CD14-positive monocyte (primary cell): ENCODE results near the gene ACP7. TPM values are rescaled to one million over a fixed set of nuclear protein-coding genes. Genes with fewer than 3 reads are reported as not detected.
A peak's percentile ranks its signal among the peaks of the same experiment; 100 is the strongest.

Source experiments
- DNase-seq, 3 donors: peaks; one replicate each; pipeline ENCODE4 v3.0.0-alpha.2; 2011 to 2022
- H2AFZ ChIP-seq: 2 replicates; pipeline ENCODE4 v1.6.0; 2012; ENCODE audit warnings: mild to moderate bottlenecking, low read depth, low read length, inconsistent platforms; ENCODE audit not compliant: insufficient read depth, poor library complexity, severe bottlenecking
- H3K27ac ChIP-seq, 2 donors: 1 replicate in 1 of 2; 2 replicates in 1 of 2; pipeline ENCODE4 v1.5.1; 2012 to 2013; ENCODE audit warnings: low read length in 2 of 2, control low read depth in 1 of 2, inconsistent platforms in 1 of 2, low read depth in 1 of 2, mild to moderate bottlenecking in 1 of 2
- H3K27me3 ChIP-seq, 2 donors: one replicate each; pipeline versions ENCODE4 v1.6.0 to v1.6.1; 2011 to 2013; ENCODE audit warnings: low read length in 2 of 2; ENCODE audit not compliant: control insufficient read depth in 2 of 2, insufficient read depth in 2 of 2
- H3K36me3 ChIP-seq, 2 donors: replicated peaks in 1 of 2; 1 replicate in 1 of 2; 2 replicates in 1 of 2; pipeline versions ENCODE4 v1.5.1 to v1.6.1; 2012 to 2013; ENCODE audit warnings: low read length in 2 of 2, control low read depth in 1 of 2, inconsistent platforms in 1 of 2, mild to moderate bottlenecking in 1 of 2; ENCODE audit not compliant: insufficient read depth in 2 of 2, control insufficient read depth in 1 of 2
- H3K4me1 ChIP-seq, 2 donors: 1 replicate in 1 of 2; 2 replicates in 1 of 2; pipeline versions ENCODE4 v1.5.1 to v1.6.1; 2012 to 2013; ENCODE audit warnings: low read length in 2 of 2, control low read depth in 1 of 2, inconsistent platforms in 1 of 2, mild to moderate bottlenecking in 1 of 2, moderate library complexity in 1 of 2; ENCODE audit not compliant: insufficient read depth in 2 of 2, control insufficient read depth in 1 of 2
- H3K4me2 ChIP-seq: replicated peaks from 2 replicates; pipeline ENCODE3; 2012; ENCODE audit warnings: low read length, moderate library complexity, mild to moderate bottlenecking; ENCODE audit not compliant: poor library complexity, severe bottlenecking; ENCODE audit errors: extremely low read depth
- H3K4me3 ChIP-seq, 3 experiments: fragments of 200-600 bp in 1 of 3; sonication (generic) in 1 of 3; replicated peaks in 1 of 3; 1 replicate in 2 of 3; 2 replicates in 1 of 3; pipeline ENCODE4 v1.5.1; 2011 to 2013; ENCODE audit warnings: low read length in 3 of 3, mild to moderate bottlenecking in 3 of 3, control low read depth in 2 of 3, low read depth in 2 of 3, inconsistent platforms in 1 of 3, moderate library complexity in 1 of 3
- H3K79me2 ChIP-seq: 2 replicates; pipeline ENCODE4 v1.6.0; 2012; ENCODE audit warnings: mild to moderate bottlenecking, control low read depth, inconsistent platforms, low read length, moderate library complexity; ENCODE audit not compliant: insufficient read depth
- H3K9ac ChIP-seq: 2 replicates; pipeline ENCODE4 v1.6.0; 2017; ENCODE audit warnings: low read length, mild to moderate bottlenecking; ENCODE audit not compliant: insufficient read depth, poor library complexity, severe bottlenecking
- H3K9me3 ChIP-seq, 2 donors: replicated peaks in 1 of 2; 1 replicate in 1 of 2; 2 replicates in 1 of 2; pipeline versions ENCODE4 v1.5.1 to v1.6.1; 2012 to 2013; ENCODE audit warnings: low read length in 2 of 2, control low read depth in 1 of 2; ENCODE audit not compliant: control insufficient read depth in 1 of 2, insufficient read depth in 1 of 2
- H4K20me1 ChIP-seq: 2 replicates; pipeline ENCODE4 v1.6.0; 2012; ENCODE audit warnings: mild to moderate bottlenecking, low read length, control low read depth, moderate library complexity; ENCODE audit not compliant: insufficient read depth
- H3K27ac Mint-ChIP-seq, 7 donors: one replicate each; pipeline ENCODE4 v1.8.0; 2020; ENCODE audit warnings: mild to moderate bottlenecking in 7 of 7, mixed read lengths in 7 of 7, moderate library complexity in 6 of 7, inconsistent platforms in 2 of 7
- H3K27me3 Mint-ChIP-seq, 3 donors: one replicate each; pipeline ENCODE4 v1.8.0; 2021 to 2022; ENCODE audit warnings: low read depth in 3 of 3, mild to moderate bottlenecking in 3 of 3, mixed read lengths in 3 of 3, moderate library complexity in 3 of 3, inconsistent platforms in 1 of 3
- H3K36me3 Mint-ChIP-seq, 2 donors: one replicate each; pipeline ENCODE4 v1.8.0; 2020; ENCODE audit warnings: mixed read lengths in 2 of 2, inconsistent platforms in 1 of 2, mild to moderate bottlenecking in 1 of 2
- H3K4me1 Mint-ChIP-seq: one replicate; pipeline ENCODE4 v1.8.0; 2020; ENCODE audit warnings: mild to moderate bottlenecking, mixed read lengths
- H3K4me3 Mint-ChIP-seq, 2 donors: one replicate each; pipeline ENCODE4 v1.8.0; 2020; ENCODE audit warnings: mild to moderate bottlenecking in 2 of 2, mixed read lengths in 2 of 2, moderate library complexity in 1 of 2
- H3K9me3 Mint-ChIP-seq, 7 donors: one replicate each; pipeline ENCODE4 v1.8.0; 2020 to 2022; ENCODE audit warnings: mixed read lengths in 7 of 7, mild to moderate bottlenecking in 6 of 7, moderate library complexity in 6 of 7, inconsistent platforms in 2 of 7
- CTCF ChIP-seq: fragments of 200-600 bp; IDR thresholded peaks from one replicate; pipeline ENCODE4 v1.8.0; 2022; ENCODE audit warnings: antibody characterized with exemption, mild to moderate bottlenecking
- WGBS: methylation state at CpG from one replicate; pipeline ENCODE4 v1.1.5; 2013; ENCODE audit warnings: missing lambda C conversion rate; ENCODE audit not compliant: insufficient coverage; 5-methylcytosine and 5-hydroxymethylcytosine counted together
- intact Hi-C, 2 donors: fragments of 100-400 bp; cut with micrococcal nuclease; formaldehyde crosslinking; loops; one replicate each; pipeline versions ENCODE4 v1.15.0 to v1.15.1; 2023
- polyA plus RNA-seq, 3 donors: library from polyadenylated mRNA; depleted of rRNA in 1 of 3; unstranded in 2 of 3; stranded (reverse) in 1 of 3; fragments of 300-500 nt in 2 of 3; fragments of >200 nt in 1 of 3; fragmentation: Illumina TruSeq in 2 of 3; gene quantifications; 1 replicate in 2 of 3; 2 replicates in 1 of 3; pipeline ENCODE4 v1.2.3, GENCODE V29; 2012 to 2021

The ACP7 gene
- polyA plus RNA-seq, 3 donors: not detected

- Mint-ChIP-seq H3K4me1 (peaks cover 14% of the 10 kb centered on the region), H3K27me3 (no peaks in the 10 kb centered on the region), H3K4me3 (no peak overlapping the region), H3K36me3 (peaks cover 0 to 3% of the 10 kb centered on the region in 2 donors), H3K27ac (peak overlapping the region in 1 of 7 donors; percentile 23), H3K9me3 (no peaks in the 10 kb centered on the region)
- Histone ChIP-seq H3K4me2 (no peak overlapping the region), H3K9me3 (no peaks in the 10 kb centered on the region), H3K4me3 (no peak overlapping the region), H4K20me1 (peaks cover 4% of the 10 kb centered on the region), H2AFZ (no peak overlapping the region), H3K4me1 (peaks cover 0 to 16% of the 10 kb centered on the region in 2 donors), H3K27ac (no peak overlapping the region), H3K79me2 (peaks cover 12% of the 10 kb centered on the region), H3K9ac (no peak overlapping the region), H3K27me3 (no peaks in the 10 kb centered on the region), H3K36me3 (no peaks in the 10 kb centered on the region)
- 94% methylated on average over 9 of the region's 12 CpGs for WGBS
- intact Hi-C loops: no loop called here
- no peak for TF ChIP-seq CTCF
- DNase-seq: no peak
These were observed 74.6 kb downstream of the ACP7 start for GRCh38 chr19:39158646-39159260.

GRCh38 chr19:39160523-39160861, 76.3 kb downstream of the ACP7 start:
- intact Hi-C loops: no loop called here
- peaks cover 0 to 3% of the 10 kb centered on the region in 2 donors for H3K36me3 Mint-ChIP-seq
- Histone ChIP-seq H3K27me3 (no peaks in the 10 kb centered on the region), H3K27ac (peak overlapping the region in 1 of 2 donors; percentile 60), H3K4me2 (no peak overlapping the region), H3K9me3 (no peaks in the 10 kb centered on the region), H3K79me2 (peaks cover 7% of the 10 kb centered on the region), H4K20me1 (peaks cover 4% of the 10 kb centered on the region), H2AFZ (no peak overlapping the region), H3K4me3 (no peak overlapping the region), H3K36me3 (no peaks in the 10 kb centered on the region), H3K9ac (no peak overlapping the region), H3K4me1 (peaks cover 0 to 16% of the 10 kb centered on the region in 2 donors)
- no peaks in the 10 kb centered on the region for H3K9me3 Mint-ChIP-seq
- H3K27ac Mint-ChIP-seq: peak overlapping the region; percentile 44 to 86 (median 68)
- no peaks in the 10 kb centered on the region for H3K27me3 Mint-ChIP-seq
- DNase-seq: no peak
- TF ChIP-seq CTCF: no peak
- H3K4me3 Mint-ChIP-seq: no peak overlapping the region
- WGBS: 76% methylated on average over 6 of the region's 8 CpGs
- peaks cover 14% of the 10 kb centered on the region for H3K4me1 Mint-ChIP-seq

Other genes starting within 250 kb of the ACP7 start
- gene HNRNPL, start 234.4 kb upstream of the ACP7 start, polyA plus RNA-seq: 100 to 1,000 TPM in 1 of 3 donors, 10 to 100 TPM in 2; 51.9 to 234 (median 58.7) TPM
- gene RINL, start 206.1 kb upstream of the ACP7 start, polyA plus RNA-seq: 10 to 100 TPM in 1 of 3 donors, 1 to 10 TPM in 2; 4.1 to 13.5 (median 7.2) TPM
- 10 to 100 TPM; 57.5 to 65.9 (median 64.3) TPM for gene SIRT2, start 184.8 kb upstream of the ACP7 start, polyA plus RNA-seq
- gene NFKBIB, start 184.4 kb upstream of the ACP7 start, polyA plus RNA-seq: 10 to 100 TPM in 1 of 3 donors, 1 to 10 TPM in 2; 6.7 to 29.4 (median 9.0) TPM
- under 1 TPM in 1 of 3 donors, not detected in 2; 0.89 TPM for gene CCER2, start 172.2 kb upstream of the ACP7 start, polyA plus RNA-seq
- 10 to 100 TPM in 1 of 3 donors, 1 to 10 TPM in 2; 8.1 to 21.9 (median 8.3) TPM for gene SARS2, start 153.6 kb upstream of the ACP7 start, polyA plus RNA-seq
- 10 to 100 TPM; 17.2 to 81.5 (median 73.0) TPM for gene MRPS12, start 153.4 kb upstream of the ACP7 start, polyA plus RNA-seq
- gene FBXO17, start 108.6 kb upstream of the ACP7 start, polyA plus RNA-seq: not detected
- gene FBXO27, start 51.8 kb upstream of the ACP7 start, polyA plus RNA-seq: not detected
- 10 to 100 TPM in 1 of 3 donors, 1 to 10 TPM in 2; 1.3 to 11.3 (median 1.5) TPM for gene PAK4, start 41.4 kb downstream of the ACP7 start, polyA plus RNA-seq
- gene NCCRP1, start 112.6 kb downstream of the ACP7 start, polyA plus RNA-seq: not detected
- gene SYCN, start 119.9 kb downstream of the ACP7 start, polyA plus RNA-seq: not detected
- not detected for gene IFNL3, start 160.6 kb downstream of the ACP7 start, polyA plus RNA-seq
- gene IFNL4, start 164.5 kb downstream of the ACP7 start, polyA plus RNA-seq: not detected
- gene IFNL2, start 184.0 kb downstream of the ACP7 start, polyA plus RNA-seq: not detected
- not detected for gene IFNL1, start 212.0 kb downstream of the ACP7 start, polyA plus RNA-seq
- gene LRFN1, start 236.5 kb downstream of the ACP7 start, polyA plus RNA-seq: 1 to 10 TPM; 1.1 to 3.0 (median 1.9) TPM